ENCODE measurements around the gene DRC1. TPM values are rescaled to one million over a fixed set of nuclear protein-coding genes. Genes with fewer than 3 reads are reported as not detected.

Gene DRC1
- total RNA-seq, 1 donor from 2014 or later: 2.3 TPM

GRCh38 chr2:26484579-26484978, 82.9 kb downstream of the DRC1 start:
- no peak for TF ChIP-seq CTCF (IDR thresholded peaks at IDR 0.05; ENCODE audit: partially characterized antibody, unreplicated experiment)
- Mint-ChIP-seq H3K4me3 (ENCODE audit: unreplicated experiment) (no peak overlapping the region), H3K4me1 (ENCODE audit: low read depth, unreplicated experiment) (peaks cover 3% of the 10 kb centered on the region), H3K9me3 (ENCODE audit: unreplicated experiment) (peaks cover 1% of the 10 kb centered on the region), H3K36me3 (ENCODE audit: unreplicated experiment) (no peaks in the 10 kb centered on the region), H3K27me3 (ENCODE audit: unreplicated experiment) (peaks cover 12% of the 10 kb centered on the region), H3K27ac (ENCODE audit: unreplicated experiment) (no peak overlapping the region)
- no peak for DNase-seq

GRCh38 chr2:26485099-26485498, 83.4 kb downstream of the DRC1 start:
- Mint-ChIP-seq H3K27ac (ENCODE audit: unreplicated experiment) (no peak overlapping the region), H3K9me3 (ENCODE audit: unreplicated experiment) (peaks cover 1% of the 10 kb centered on the region), H3K4me1 (ENCODE audit: low read depth, unreplicated experiment) (peaks cover 3% of the 10 kb centered on the region), H3K4me3 (ENCODE audit: unreplicated experiment) (peak overlapping the region; percentile 64), H3K27me3 (ENCODE audit: unreplicated experiment) (peaks cover 12% of the 10 kb centered on the region), H3K36me3 (ENCODE audit: unreplicated experiment) (no peaks in the 10 kb centered on the region)
- TF ChIP-seq CTCF (IDR thresholded peaks at IDR 0.05; ENCODE audit: partially characterized antibody, unreplicated experiment): no peak
- no peak for DNase-seq

GRCh38 chr2:26485725-26486418, 84.2 kb downstream of the DRC1 start:
- Mint-ChIP-seq H3K4me1 (ENCODE audit: low read depth, unreplicated experiment) (peaks cover 3% of the 10 kb centered on the region), H3K27ac (ENCODE audit: unreplicated experiment) (no peak overlapping the region), H3K27me3 (ENCODE audit: unreplicated experiment) (peaks cover 12% of the 10 kb centered on the region), H3K9me3 (ENCODE audit: unreplicated experiment) (peaks cover 1% of the 10 kb centered on the region), H3K36me3 (ENCODE audit: unreplicated experiment) (no peaks in the 10 kb centered on the region), H3K4me3 (ENCODE audit: unreplicated experiment) (no peak overlapping the region)
- no peak for TF ChIP-seq CTCF (IDR thresholded peaks at IDR 0.05; ENCODE audit: partially characterized antibody, unreplicated experiment)
- no peak for DNase-seq

- TF ChIP-seq CTCF (IDR thresholded peaks at IDR 0.05; ENCODE audit: partially characterized antibody, unreplicated experiment): no peak
- peaks cover 1% of the 10 kb centered on the region for H3K9me3 Mint-ChIP-seq (ENCODE audit: unreplicated experiment)
- H3K27ac Mint-ChIP-seq (ENCODE audit: unreplicated experiment): no peak overlapping the region
- no peak overlapping the region for H3K4me3 Mint-ChIP-seq (ENCODE audit: unreplicated experiment)
- no peaks in the 10 kb centered on the region for H3K36me3 Mint-ChIP-seq (ENCODE audit: unreplicated experiment)
- DNase-seq: no peak
- peaks cover 3% of the 10 kb centered on the region for H3K4me1 Mint-ChIP-seq (ENCODE audit: low read depth, unreplicated experiment)
- peaks cover 12% of the 10 kb centered on the region for H3K27me3 Mint-ChIP-seq (ENCODE audit: unreplicated experiment)
These were observed 85.1 kb downstream of the DRC1 start for GRCh38 chr2:26486789-26487188.

GRCh38 chr2:26487192-26487591, 85.5 kb downstream of the DRC1 start:
- Mint-ChIP-seq H3K27ac (ENCODE audit: unreplicated experiment) (no peak overlapping the region), H3K27me3 (ENCODE audit: unreplicated experiment) (peaks cover 12% of the 10 kb centered on the region), H3K9me3 (ENCODE audit: unreplicated experiment) (peaks cover 1% of the 10 kb centered on the region), H3K4me3 (ENCODE audit: unreplicated experiment) (no peak overlapping the region), H3K36me3 (ENCODE audit: unreplicated experiment) (no peaks in the 10 kb centered on the region), H3K4me1 (ENCODE audit: low read depth, unreplicated experiment) (peaks cover 3% of the 10 kb centered on the region)
- DNase-seq: no peak
- TF ChIP-seq CTCF (IDR thresholded peaks at IDR 0.05; ENCODE audit: partially characterized antibody, unreplicated experiment): no peak
